ENCODE measurements around the gene TSEN2.
A peak's percentile ranks its signal among the peaks of the same experiment; 100 is the strongest.

Gene TSEN2

DNA sequence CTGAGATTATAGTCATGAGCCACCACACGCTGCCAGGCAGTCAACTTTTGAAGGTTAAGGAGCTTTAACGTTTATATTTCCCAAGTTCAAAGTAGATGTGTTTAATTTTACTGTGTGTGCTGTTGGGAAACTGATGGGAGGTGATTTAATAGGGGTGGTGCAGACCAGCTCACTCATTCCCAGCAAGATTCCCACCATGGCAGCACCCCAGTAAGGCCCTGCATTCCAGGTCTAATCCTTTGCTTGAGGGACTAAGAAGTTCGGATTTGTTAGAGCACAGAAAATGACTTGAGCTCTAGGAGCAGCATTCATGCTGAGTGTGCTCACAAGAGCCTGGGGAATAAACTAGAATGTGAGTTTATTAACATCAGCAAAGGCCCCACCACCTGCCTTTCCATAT lies 25.2 kb downstream of the TSEN2 start:
- Histone ChIP-seq H3K27me3 (ENCODE audit: control insufficient read depth in 5 of 5, insufficient read depth in 4 of 5, low read length in 5 of 5) (no peaks in the 10 kb centered on the region), H3K9ac (ENCODE audit: low read length in 5 of 5) (no peak overlapping the region), H3K4me3 (ENCODE audit: low read depth in 1 of 5, low read length in 5 of 5) (no peak overlapping the region), H3K27ac (ENCODE audit: low read depth, low read length) (no peak overlapping the region), H3K36me3 (ENCODE audit: control insufficient read depth in 5 of 5, insufficient read depth in 5 of 5, low read length in 5 of 5) (peaks cover 4 to 30% (median 23%) of the 10 kb centered on the region in 5 donors), H3K9me3 (ENCODE audit: control insufficient read depth in 5 of 5, low read length in 5 of 5) (no peaks in the 10 kb centered on the region), H3K4me1 (ENCODE audit: control insufficient read depth in 5 of 5, insufficient read depth in 5 of 5, low read length in 5 of 5) (peaks cover 0 to 4% (median 0%) of the 10 kb centered on the region in 5 donors)

- no peaks in the 10 kb centered on the region for H3K9me3 ChIP-seq (ENCODE audit: control insufficient read depth in 5 of 5, low read length in 5 of 5)
- no peak overlapping the region for H3K27ac ChIP-seq (ENCODE audit: low read depth, low read length)
- H3K4me3 ChIP-seq (ENCODE audit: low read depth in 1 of 5, low read length in 5 of 5): no peak overlapping the region
- H3K9ac ChIP-seq (ENCODE audit: low read length in 5 of 5): no peak overlapping the region
- peaks cover 0 to 4% (median 0%) of the 10 kb centered on the region in 5 donors for H3K4me1 ChIP-seq (ENCODE audit: control insufficient read depth in 5 of 5, insufficient read depth in 5 of 5, low read length in 5 of 5)
- peaks cover 4 to 20% (median 14%) of the 10 kb centered on the region in 5 donors for H3K36me3 ChIP-seq (ENCODE audit: control insufficient read depth in 5 of 5, insufficient read depth in 5 of 5, low read length in 5 of 5)
- H3K27me3 ChIP-seq (ENCODE audit: control insufficient read depth in 5 of 5, insufficient read depth in 4 of 5, low read length in 5 of 5): no peaks in the 10 kb centered on the region
These were observed 28.3 kb downstream of the TSEN2 start for GRCh38 chr3:12512534-12513118.

DNA sequence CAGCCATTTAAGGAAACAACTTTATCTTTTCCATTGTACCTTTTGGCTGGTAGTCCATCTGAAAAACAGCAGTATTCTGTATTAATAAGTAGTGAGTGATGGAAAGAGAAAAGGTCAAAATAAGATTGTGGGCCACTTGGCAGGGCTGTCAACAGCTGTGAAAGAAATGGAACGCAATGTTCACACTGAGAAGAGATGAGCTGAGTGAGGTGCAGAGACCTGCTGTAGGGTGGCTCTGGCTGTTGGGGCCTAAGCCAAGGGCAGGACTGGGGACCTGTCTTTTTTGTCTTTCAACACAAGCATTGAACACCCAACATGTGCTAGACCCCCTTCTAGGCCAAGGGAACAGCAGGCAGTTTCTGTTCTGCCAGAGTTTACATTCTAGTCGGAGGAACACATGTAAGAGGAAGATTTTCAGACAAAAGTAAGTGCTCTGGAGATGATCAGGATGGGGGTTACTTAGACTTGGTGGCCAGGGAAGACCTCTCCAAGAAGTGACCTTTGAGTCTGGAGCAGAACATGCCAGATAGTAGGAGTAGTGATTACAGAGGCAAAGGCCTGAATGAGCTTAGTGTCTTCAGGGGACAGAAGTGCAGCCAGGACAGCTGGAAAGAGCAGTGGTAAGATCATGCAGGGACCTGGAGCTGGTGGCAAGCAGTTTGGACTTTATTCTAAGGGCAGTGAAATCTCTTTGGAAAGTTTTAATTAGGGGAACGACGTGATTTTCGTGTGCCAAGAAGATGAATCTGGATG lies 29.6 kb downstream of the TSEN2 start:
- Histone ChIP-seq H3K4me3 (ENCODE audit: low read depth in 1 of 5, low read length in 5 of 5) (no peak overlapping the region), H3K36me3 (ENCODE audit: control insufficient read depth in 5 of 5, insufficient read depth in 5 of 5, low read length in 5 of 5) (peaks cover 4 to 18% (median 12%) of the 10 kb centered on the region in 5 donors), H3K27me3 (ENCODE audit: control insufficient read depth in 5 of 5, insufficient read depth in 4 of 5, low read length in 5 of 5) (no peaks in the 10 kb centered on the region), H3K4me1 (ENCODE audit: control insufficient read depth in 5 of 5, insufficient read depth in 5 of 5, low read length in 5 of 5) (peaks cover 0 to 7% (median 0%) of the 10 kb centered on the region in 5 donors), H3K27ac (ENCODE audit: low read depth, low read length) (no peak overlapping the region), H3K9me3 (ENCODE audit: control insufficient read depth in 5 of 5, low read length in 5 of 5) (no peaks in the 10 kb centered on the region), H3K9ac (ENCODE audit: low read length in 5 of 5) (no peak overlapping the region)

DNA sequence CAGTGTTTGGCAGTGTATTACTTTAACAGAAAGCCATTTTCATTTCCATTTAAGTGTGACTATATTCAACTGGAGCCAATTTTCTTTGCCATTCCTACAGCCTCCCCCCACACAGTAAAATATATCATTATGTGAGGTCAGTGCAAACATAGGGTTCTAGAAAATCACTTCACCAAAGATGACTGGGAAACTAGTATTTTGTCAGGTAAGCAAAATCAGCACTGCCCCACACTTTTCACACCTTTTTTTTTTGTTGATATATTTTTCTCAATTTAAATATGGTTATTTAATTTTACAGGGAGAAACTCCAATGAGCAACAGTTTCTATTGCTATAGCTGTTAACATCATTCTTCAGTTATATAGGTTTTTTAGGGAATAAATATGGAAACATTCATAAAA lies 31.4 kb downstream of the TSEN2 start:
- peaks cover 0 to 18% (median 4%) of the 10 kb centered on the region in 5 donors for H3K36me3 ChIP-seq (ENCODE audit: control insufficient read depth in 5 of 5, insufficient read depth in 5 of 5, low read length in 5 of 5)
- no peak overlapping the region for H3K9ac ChIP-seq (ENCODE audit: low read length in 5 of 5)
- H3K27me3 ChIP-seq (ENCODE audit: control insufficient read depth in 5 of 5, insufficient read depth in 4 of 5, low read length in 5 of 5): no peaks in the 10 kb centered on the region
- H3K4me3 ChIP-seq (ENCODE audit: low read depth in 1 of 5, low read length in 5 of 5): no peak overlapping the region
- H3K27ac ChIP-seq (ENCODE audit: low read depth, low read length): no peak overlapping the region
- no peaks in the 10 kb centered on the region for H3K9me3 ChIP-seq (ENCODE audit: control insufficient read depth in 5 of 5, low read length in 5 of 5)
- H3K4me1 ChIP-seq (ENCODE audit: control insufficient read depth in 5 of 5, insufficient read depth in 5 of 5, low read length in 5 of 5): peaks cover 0 to 7% (median 0%) of the 10 kb centered on the region in 5 donors

- Histone ChIP-seq H3K9ac (ENCODE audit: low read length in 5 of 5) (no peak overlapping the region), H3K27me3 (ENCODE audit: control insufficient read depth in 5 of 5, insufficient read depth in 4 of 5, low read length in 5 of 5) (no peaks in the 10 kb centered on the region), H3K36me3 (ENCODE audit: control insufficient read depth in 5 of 5, insufficient read depth in 5 of 5, low read length in 5 of 5) (peaks cover 6 to 25% (median 10%) of the 10 kb centered on the region in 5 donors), H3K4me3 (ENCODE audit: low read depth in 1 of 5, low read length in 5 of 5) (no peak overlapping the region), H3K27ac (ENCODE audit: low read depth, low read length) (no peak overlapping the region), H3K9me3 (ENCODE audit: control insufficient read depth in 5 of 5, low read length in 5 of 5) (no peaks in the 10 kb centered on the region), H3K4me1 (ENCODE audit: control insufficient read depth in 5 of 5, insufficient read depth in 5 of 5, low read length in 5 of 5) (peaks cover 0 to 7% (median 0%) of the 10 kb centered on the region in 5 donors)
These were observed 32.6 kb downstream of the TSEN2 start for GRCh38 chr3:12516873-12517272.

GRCh38 chr3:12518261-12519028 lies 34.2 kb downstream of the TSEN2 start:
- Histone ChIP-seq H3K36me3 (ENCODE audit: control insufficient read depth in 5 of 5, insufficient read depth in 5 of 5, low read length in 5 of 5) (peaks cover 4 to 24% (median 11%) of the 10 kb centered on the region in 5 donors), H3K4me1 (ENCODE audit: control insufficient read depth in 5 of 5, insufficient read depth in 5 of 5, low read length in 5 of 5) (peaks cover 0 to 11% (median 0%) of the 10 kb centered on the region in 5 donors), H3K4me3 (ENCODE audit: low read depth in 1 of 5, low read length in 5 of 5) (no peak overlapping the region), H3K27ac (ENCODE audit: low read depth, low read length) (peak overlapping the region; percentile 16), H3K27me3 (ENCODE audit: control insufficient read depth in 5 of 5, insufficient read depth in 4 of 5, low read length in 5 of 5) (no peaks in the 10 kb centered on the region), H3K9me3 (ENCODE audit: control insufficient read depth in 5 of 5, low read length in 5 of 5) (no peaks in the 10 kb centered on the region), H3K9ac (ENCODE audit: low read length in 5 of 5) (no peak overlapping the region)

GRCh38 chr3:12521010-12521409 lies 36.7 kb downstream of the TSEN2 start:
- Histone ChIP-seq H3K36me3 (ENCODE audit: control insufficient read depth in 5 of 5, insufficient read depth in 5 of 5, low read length in 5 of 5) (peaks cover 5 to 21% (median 11%) of the 10 kb centered on the region in 5 donors), H3K9ac (ENCODE audit: low read length in 5 of 5) (no peak overlapping the region), H3K27ac (ENCODE audit: low read depth, low read length) (no peak overlapping the region), H3K4me3 (ENCODE audit: low read depth in 1 of 5, low read length in 5 of 5) (no peak overlapping the region), H3K9me3 (ENCODE audit: control insufficient read depth in 5 of 5, low read length in 5 of 5) (no peaks in the 10 kb centered on the region), H3K27me3 (ENCODE audit: control insufficient read depth in 5 of 5, insufficient read depth in 4 of 5, low read length in 5 of 5) (no peaks in the 10 kb centered on the region), H3K4me1 (ENCODE audit: control insufficient read depth in 5 of 5, insufficient read depth in 5 of 5, low read length in 5 of 5) (peaks cover 0 to 11% (median 0%) of the 10 kb centered on the region in 5 donors)

DNA sequence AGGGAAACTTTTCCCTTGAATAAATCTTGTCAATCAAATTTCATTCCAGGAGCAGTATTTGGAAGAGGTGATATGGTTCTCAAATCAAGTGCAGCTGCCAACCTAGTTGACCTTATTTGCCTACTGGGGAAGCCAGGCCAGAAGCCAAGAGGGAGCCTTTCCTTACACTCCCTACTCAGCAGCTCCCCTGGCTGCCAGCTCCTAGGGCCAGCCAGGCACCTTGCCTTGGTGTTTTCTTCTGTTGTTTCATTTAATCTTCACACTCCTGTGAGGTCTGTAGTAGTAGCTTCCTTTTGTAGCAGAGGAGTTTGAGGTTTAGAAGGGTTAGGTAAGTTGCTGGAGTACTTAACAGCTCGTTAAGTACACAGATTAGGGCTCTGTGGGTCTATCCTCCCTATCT lies 38.4 kb downstream of the TSEN2 start:
- H3K4me1 ChIP-seq (ENCODE audit: control insufficient read depth in 5 of 5, insufficient read depth in 5 of 5, low read length in 5 of 5): peaks cover 0 to 11% (median 7%) of the 10 kb centered on the region in 5 donors
- H3K27ac ChIP-seq (ENCODE audit: low read depth, low read length): no peak overlapping the region
- H3K27me3 ChIP-seq (ENCODE audit: control insufficient read depth in 5 of 5, insufficient read depth in 4 of 5, low read length in 5 of 5): no peaks in the 10 kb centered on the region
- H3K4me3 ChIP-seq (ENCODE audit: low read depth in 1 of 5, low read length in 5 of 5): no peak overlapping the region
- no peak overlapping the region for H3K9ac ChIP-seq (ENCODE audit: low read length in 5 of 5)
- peaks cover 10 to 29% (median 18%) of the 10 kb centered on the region in 5 donors for H3K36me3 ChIP-seq (ENCODE audit: control insufficient read depth in 5 of 5, insufficient read depth in 5 of 5, low read length in 5 of 5)
- no peaks in the 10 kb centered on the region for H3K9me3 ChIP-seq (ENCODE audit: control insufficient read depth in 5 of 5, low read length in 5 of 5)

DNA sequence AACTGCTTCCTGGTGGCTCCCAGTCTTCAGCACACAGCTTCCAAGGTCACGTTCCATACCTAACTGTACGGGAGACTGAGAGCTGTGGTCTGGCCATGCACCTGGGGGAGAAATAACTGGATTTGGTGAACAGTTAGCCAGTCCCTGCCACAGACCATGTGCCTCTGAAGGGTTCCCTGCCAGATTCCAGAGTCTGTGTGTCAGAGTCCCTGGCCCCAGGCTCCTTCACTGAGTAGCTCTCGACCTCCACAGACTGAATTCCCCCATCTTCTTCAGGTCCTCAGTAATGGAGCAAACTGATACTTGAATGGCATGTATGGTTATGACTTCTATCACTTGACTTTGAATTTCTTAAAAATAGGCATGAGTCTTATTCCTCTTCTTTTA lies 43.5 kb downstream of the TSEN2 start:
- no peaks in the 10 kb centered on the region for H3K27me3 ChIP-seq (ENCODE audit: control insufficient read depth in 5 of 5, insufficient read depth in 4 of 5, low read length in 5 of 5)
- no peak overlapping the region for H3K27ac ChIP-seq (ENCODE audit: low read depth, low read length)
- H3K4me3 ChIP-seq (ENCODE audit: low read depth in 1 of 5, low read length in 5 of 5): no peak overlapping the region
- no peaks in the 10 kb centered on the region for H3K9me3 ChIP-seq (ENCODE audit: control insufficient read depth in 5 of 5, low read length in 5 of 5)
- peaks cover 14 to 41% (median 33%) of the 10 kb centered on the region in 5 donors for H3K36me3 ChIP-seq (ENCODE audit: control insufficient read depth in 5 of 5, insufficient read depth in 5 of 5, low read length in 5 of 5)
- H3K4me1 ChIP-seq (ENCODE audit: control insufficient read depth in 5 of 5, insufficient read depth in 5 of 5, low read length in 5 of 5): peaks cover 0 to 7% (median 1%) of the 10 kb centered on the region in 5 donors
- H3K9ac ChIP-seq (ENCODE audit: low read length in 5 of 5): no peak overlapping the region

- Histone ChIP-seq H3K4me3 (ENCODE audit: low read depth in 1 of 5, low read length in 5 of 5) (no peak overlapping the region), H3K4me1 (ENCODE audit: control insufficient read depth in 5 of 5, insufficient read depth in 5 of 5, low read length in 5 of 5) (peaks cover 0 to under 1% (median 0%) of the 10 kb centered on the region in 5 donors), H3K36me3 (ENCODE audit: control insufficient read depth in 5 of 5, insufficient read depth in 5 of 5, low read length in 5 of 5) (peaks cover 12 to 51% (median 37%) of the 10 kb centered on the region in 5 donors), H3K27ac (ENCODE audit: low read depth, low read length) (no peak overlapping the region), H3K27me3 (ENCODE audit: control insufficient read depth in 5 of 5, insufficient read depth in 4 of 5, low read length in 5 of 5) (no peaks in the 10 kb centered on the region), H3K9ac (ENCODE audit: low read length in 5 of 5) (no peak overlapping the region), H3K9me3 (ENCODE audit: control insufficient read depth in 5 of 5, low read length in 5 of 5) (no peaks in the 10 kb centered on the region)
These were observed 47.9 kb downstream of the TSEN2 start for GRCh38 chr3:12532182-12532581.
